PC-9 (cell line): ENCODE data around the gene XIRP1.

Source experiments
- CTCF ChIP-seq: fragments of 200-600 bp; sonication (generic); conservative IDR thresholded peaks from 2 replicates; pipeline ENCODE4 v1.6.1; 2017; ENCODE audit warnings: mixed run types, antibody characterized with exemption, mild to moderate bottlenecking, moderate library complexity
- EZH2 ChIP-seq: fragments of 200-600 bp; sonication (generic); IDR thresholded peaks from 2 replicates; pipeline ENCODE4 v1.8.0; 2017; ENCODE audit warnings: antibody characterized with exemption, low read depth

DNA sequence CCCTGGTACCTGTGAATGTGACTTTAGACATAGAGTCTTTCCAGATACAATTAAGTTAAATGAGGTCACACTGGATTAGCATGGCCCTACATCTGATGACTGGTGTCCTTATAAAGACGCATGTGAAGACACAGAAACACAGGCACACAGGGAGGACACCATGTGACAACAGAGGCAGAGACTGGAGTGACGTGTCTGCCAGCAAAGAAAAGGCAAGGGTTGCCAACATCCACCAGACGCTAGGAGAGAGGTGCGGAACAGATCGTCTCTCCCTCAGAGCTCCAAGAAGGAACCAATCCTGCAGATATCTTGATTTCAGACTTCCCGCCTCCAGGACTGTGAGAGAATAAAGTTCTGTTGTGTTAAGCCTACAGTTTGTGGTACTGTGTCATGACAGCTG, 44.6 kb upstream of the XIRP1 start:
- TF ChIP-seq CTCF (no peak), EZH2 (no peak)
